Measurements from ENCODE around the gene OVCA2. TPM values are rescaled to one million over a fixed set of nuclear protein-coding genes. Genes with fewer than 3 reads are reported as not detected.
A peak's percentile ranks its signal among the peaks of the same experiment; 100 is the strongest.

OVCA2 gene
- total RNA-seq, 5 donors from 2014 or later (not counting 1 experiment from before 2014, with no cell fraction given) = 31.0 to 36.8 (median 31.8) TPM

GRCh38 chr17:2019723-2020122 lies 22.1 kb upstream of the OVCA2 start:
- H3K4me3 Mint-ChIP-seq = no peak overlapping the region
- no peaks in the 10 kb centered on the region for H3K36me3 ChIP-seq (ENCODE audit: control insufficient read depth in 2 of 2, extremely low read depth in 1 of 2, insufficient read depth in 1 of 2, low read length in 1 of 2)
- CTCF ChIA-PET = no interaction called here
- no peak overlapping the region for H3K4me3 ChIP-seq (ENCODE audit: control insufficient read depth in 1 of 2, extremely low read depth in 1 of 2, low read length in 1 of 2)
- H3K27me3 Mint-ChIP-seq = peaks cover 17 to 19% of the 10 kb centered on the region in 2 donors
- no peak overlapping the region for H3K27ac Mint-ChIP-seq
- peaks cover 6 to 26% of the 10 kb centered on the region in 2 experiments for H3K4me1 ChIP-seq (ENCODE audit: control insufficient read depth in 1 of 2, extremely low read depth in 1 of 2, insufficient read depth in 2 of 2, low read length in 2 of 2)
- POLR2A ChIA-PET = no interaction called here
- WGBS (ENCODE audit: insufficient coverage) = 79% methylated on average over 4 of the region's 8 CpGs
- H3K9me3 ChIP-seq = no peaks in the 10 kb centered on the region
- ATAC-seq (replicated peaks in 1 of 4) (no peak), DNase-seq (no peak)
- H3K27me3 ChIP-seq (replicated peaks in 1 of 2; ENCODE audit: control insufficient read depth in 2 of 2, extremely low read depth in 1 of 2, insufficient read depth in 2 of 2, low read length in 1 of 2) = peaks cover 0 to 88% of the 10 kb centered on the region in 2 experiments
- H3K36me3 Mint-ChIP-seq = no peaks in the 10 kb centered on the region
- H3K9me3 Mint-ChIP-seq = no peaks in the 10 kb centered on the region
- no peak overlapping the region for H3K27ac ChIP-seq (ENCODE audit: low read length)
- H3K4me1 Mint-ChIP-seq = peaks cover 12 to 16% (median 13%) of the 10 kb centered on the region in 3 donors

GRCh38 chr17:2020721-2021120 lies 21.1 kb upstream of the OVCA2 start:
- CTCF ChIA-PET = interaction anchor here in 1 of 2 donors (0.6 kb wide), 1 partner anchor 351 kb away, joined by 4 read pairs; no protein-coding TSS in a partner anchor
- H3K27ac Mint-ChIP-seq = no peak overlapping the region

GRCh38 chr17:2022647-2023240 lies 19.1 kb upstream of the OVCA2 start:
- 70% methylated on average over 10 of the region's 15 CpGs for WGBS (ENCODE audit: insufficient coverage)
- ChIA-PET CTCF (no interaction called here), POLR2A (interaction anchor here in 1 of 2 donors (0.6 kb wide), 1 partner anchor 16 kb away, joined by 3 read pairs; no protein-coding TSS in a partner anchor)
- DNase-seq (peak in 3 of 35 experiments; percentile 17 to 26 (median 19)), ATAC-seq (replicated peaks in 1 of 4) (peak in 2 of 4 experiments; percentile 20 to 21)
- Histone ChIP-seq H3K4me1 (ENCODE audit: control insufficient read depth in 1 of 2, extremely low read depth in 1 of 2, insufficient read depth in 2 of 2, low read length in 2 of 2) (peaks cover 8 to 38% of the 10 kb centered on the region in 2 experiments), H3K4me3 (ENCODE audit: control insufficient read depth in 1 of 2, extremely low read depth in 1 of 2, low read length in 1 of 2) (peak overlapping the region in 1 of 2 donors; percentile 17), H3K27me3 (replicated peaks in 1 of 2; ENCODE audit: control insufficient read depth in 2 of 2, extremely low read depth in 1 of 2, insufficient read depth in 2 of 2, low read length in 1 of 2) (peaks cover 2 to 85% of the 10 kb centered on the region in 2 experiments), H3K9me3 (no peaks in the 10 kb centered on the region), H3K27ac (ENCODE audit: low read length) (no peak overlapping the region), H3K36me3 (ENCODE audit: control insufficient read depth in 2 of 2, extremely low read depth in 1 of 2, insufficient read depth in 1 of 2, low read length in 1 of 2) (no peaks in the 10 kb centered on the region)
- H3K4me1 Mint-ChIP-seq = peaks cover 16 to 26% (median 20%) of the 10 kb centered on the region in 3 donors
- H3K27ac Mint-ChIP-seq = no peak overlapping the region
- H3K4me3 Mint-ChIP-seq = peak overlapping the region; percentile 49 to 78 (median 65)
- H3K9me3 Mint-ChIP-seq = no peaks in the 10 kb centered on the region
- H3K27me3 Mint-ChIP-seq = peaks cover 25 to 32% of the 10 kb centered on the region in 2 donors
- no peaks in the 10 kb centered on the region for H3K36me3 Mint-ChIP-seq

More at GRCh38 chr17:2020721-2021120, 21.1 kb upstream of the OVCA2 start:
- POLR2A ChIA-PET = no interaction called here
- WGBS (ENCODE audit: insufficient coverage) = 16% methylated on average over 7 of the region's 8 CpGs
- no peaks in the 10 kb centered on the region for H3K9me3 Mint-ChIP-seq
- peaks cover 0 to 84% of the 10 kb centered on the region in 2 experiments for H3K27me3 ChIP-seq (replicated peaks in 1 of 2; ENCODE audit: control insufficient read depth in 2 of 2, extremely low read depth in 1 of 2, insufficient read depth in 2 of 2, low read length in 1 of 2)
- H3K36me3 Mint-ChIP-seq = no peaks in the 10 kb centered on the region
- no peak overlapping the region for H3K27ac ChIP-seq (ENCODE audit: low read length)
- H3K4me1 ChIP-seq (ENCODE audit: control insufficient read depth in 1 of 2, extremely low read depth in 1 of 2, insufficient read depth in 2 of 2, low read length in 2 of 2) = peaks cover 6 to 33% of the 10 kb centered on the region in 2 experiments
- H3K9me3 ChIP-seq = no peaks in the 10 kb centered on the region
- peaks cover 12 to 19% (median 14%) of the 10 kb centered on the region in 3 donors for H3K4me1 Mint-ChIP-seq
- DNase-seq (no peak), ATAC-seq (replicated peaks in 1 of 4) (no peak)
- H3K27me3 Mint-ChIP-seq = peaks cover 17 to 19% of the 10 kb centered on the region in 2 donors
- no peaks in the 10 kb centered on the region for H3K36me3 ChIP-seq (ENCODE audit: control insufficient read depth in 2 of 2, extremely low read depth in 1 of 2, insufficient read depth in 1 of 2, low read length in 1 of 2)
- H3K4me3 ChIP-seq (ENCODE audit: control insufficient read depth in 1 of 2, extremely low read depth in 1 of 2, low read length in 1 of 2) = no peak overlapping the region
- H3K4me3 Mint-ChIP-seq = no peak overlapping the region

GRCh38 chr17:2023256-2023655 lies 18.6 kb upstream of the OVCA2 start:
- POLR2A ChIA-PET = no interaction called here
- CTCF ChIA-PET = no interaction called here

GRCh38 chr17:2023692-2024571 lies 17.9 kb upstream of the OVCA2 start:
- ATAC-seq (replicated peaks in 1 of 4) (peak in 2 of 4 experiments; percentile 13 to 48), DNase-seq (peak in 19 of 35 experiments; percentile 12 to 66 (median 40))
- Histone ChIP-seq H3K4me3 (ENCODE audit: control insufficient read depth in 1 of 2, extremely low read depth in 1 of 2, low read length in 1 of 2) (peak overlapping the region; percentile 39 to 80), H3K27me3 (replicated peaks in 1 of 2; ENCODE audit: control insufficient read depth in 2 of 2, extremely low read depth in 1 of 2, insufficient read depth in 2 of 2, low read length in 1 of 2) (peaks cover 2 to 85% of the 10 kb centered on the region in 2 experiments), H3K27ac (ENCODE audit: low read length) (no peak overlapping the region), H3K9me3 (no peaks in the 10 kb centered on the region), H3K36me3 (ENCODE audit: control insufficient read depth in 2 of 2, extremely low read depth in 1 of 2, insufficient read depth in 1 of 2, low read length in 1 of 2) (no peaks in the 10 kb centered on the region), H3K4me1 (ENCODE audit: control insufficient read depth in 1 of 2, extremely low read depth in 1 of 2, insufficient read depth in 2 of 2, low read length in 2 of 2) (peaks cover 8 to 38% of the 10 kb centered on the region in 2 experiments)
- 4% methylated on average over 82 of the region's 85 CpGs for WGBS (ENCODE audit: insufficient coverage)
- Mint-ChIP-seq H3K27ac (no peak overlapping the region), H3K9me3 (no peaks in the 10 kb centered on the region), H3K36me3 (no peaks in the 10 kb centered on the region), H3K4me3 (peak overlapping the region; percentile 72 to 79 (median 78)), H3K27me3 (peaks cover 18 to 31% of the 10 kb centered on the region in 2 donors), H3K4me1 (peaks cover 16 to 26% (median 20%) of the 10 kb centered on the region in 3 donors)
- ChIA-PET POLR2A (no interaction called here), CTCF (no interaction called here)

More at GRCh38 chr17:2023256-2023655, 18.6 kb upstream of the OVCA2 start:
- 65% methylated on average over 13 of the region's 16 CpGs for WGBS (ENCODE audit: insufficient coverage)
- H3K4me1 Mint-ChIP-seq = peaks cover 16 to 26% (median 20%) of the 10 kb centered on the region in 3 donors
- H3K4me3 Mint-ChIP-seq = peak overlapping the region; percentile 53 to 78 (median 65)
- ATAC-seq (replicated peaks in 1 of 4) (no peak), DNase-seq (no peak)
- H3K27ac Mint-ChIP-seq = no peak overlapping the region
- no peak overlapping the region for H3K27ac ChIP-seq (ENCODE audit: low read length)
- H3K27me3 Mint-ChIP-seq = peaks cover 20 to 29% of the 10 kb centered on the region in 2 donors
- no peaks in the 10 kb centered on the region for H3K9me3 Mint-ChIP-seq
- no peaks in the 10 kb centered on the region for H3K36me3 Mint-ChIP-seq
- peaks cover 2 to 85% of the 10 kb centered on the region in 2 experiments for H3K27me3 ChIP-seq (replicated peaks in 1 of 2; ENCODE audit: control insufficient read depth in 2 of 2, extremely low read depth in 1 of 2, insufficient read depth in 2 of 2, low read length in 1 of 2)
- H3K36me3 ChIP-seq (ENCODE audit: control insufficient read depth in 2 of 2, extremely low read depth in 1 of 2, insufficient read depth in 1 of 2, low read length in 1 of 2) = no peaks in the 10 kb centered on the region
- H3K4me1 ChIP-seq (ENCODE audit: control insufficient read depth in 1 of 2, extremely low read depth in 1 of 2, insufficient read depth in 2 of 2, low read length in 2 of 2) = peaks cover 8 to 38% of the 10 kb centered on the region in 2 experiments
- no peaks in the 10 kb centered on the region for H3K9me3 ChIP-seq
- peak overlapping the region in 1 of 2 donors; percentile 17 for H3K4me3 ChIP-seq (ENCODE audit: control insufficient read depth in 1 of 2, extremely low read depth in 1 of 2, low read length in 1 of 2)

Measured in T-cell (primary cell).